ENCODE data around the gene ARHGAP40.

- TF ChIP-seq POLR2AphosphoS5 (IDR thresholded peaks at IDR 0.05; ENCODE audit: low read depth, low read length) (no peak), CTCF (IDR thresholded peaks at IDR 0.05) (no peak), REST (IDR thresholded peaks at IDR 0.05; ENCODE audit: insufficient read depth in 1 of 2, low read depth in 2 of 2, low read length in 1 of 2) (no peak), TCF7L2 (IDR thresholded peaks at IDR 0.05; ENCODE audit: low read depth, low read length) (no peak)
Observed at GRCh38 chr20:38589967-38590675, 11.5 kb upstream of the ARHGAP40 start.
